GM23338 (cell line): Measurements from ENCODE around the gene ZNF619. TPM values are rescaled to one million over a fixed set of nuclear protein-coding genes. Genes with fewer than 3 reads are reported as not detected.

ENCODE experiments used
- ATAC-seq: fragments of 200-7000 bp; cut with Tn5 transposase; 3 replicates; pipeline ENCODE4 v1.9.1; 2020
- DNase-seq: peaks from one replicate; pipeline ENCODE4 v3.0.0-alpha.2; 2015; ENCODE audit warnings: low spot score
- H2AFZ ChIP-seq: fragments of 200-600 bp; sonication (generic); 2 replicates; pipeline ENCODE4 v1.8.0; 2016; ENCODE audit warnings: antibody characterized with exemption, mild to moderate bottlenecking, moderate library complexity
- H3F3A ChIP-seq: fragments of 200-600 bp; sonication (generic); replicated peaks from 2 replicates; pipeline ENCODE4 v1.8.0; 2017; ENCODE audit warnings: antibody characterized with exemption, mixed run types, low read depth
- H3K27ac ChIP-seq: fragments of 200-600 bp; sonication (generic); 2 replicates; pipeline ENCODE4 v1.6.1; 2016; ENCODE audit warnings: low read depth
- H3K27me3 ChIP-seq: fragments of 200-600 bp; sonication (generic); 2 replicates; pipeline ENCODE4 v1.8.0; 2016; ENCODE audit warnings: mild to moderate bottlenecking, mixed run types, moderate library complexity; ENCODE audit not compliant: insufficient read depth
- H3K36me3 ChIP-seq: fragments of 200-600 bp; sonication (generic); 2 replicates; pipeline ENCODE4 v1.8.0; 2016; ENCODE audit warnings: mild to moderate bottlenecking; ENCODE audit not compliant: insufficient read depth
- H3K4me1 ChIP-seq: fragments of 200-600 bp; sonication (generic); 2 replicates; pipeline ENCODE4 v1.8.0; 2016; ENCODE audit warnings: mild to moderate bottlenecking, moderate library complexity; ENCODE audit not compliant: insufficient read depth
- H3K4me2 ChIP-seq: fragments of 200-600 bp; sonication (generic); 2 replicates; pipeline ENCODE4 v1.7.1; 2017; ENCODE audit warnings: mixed run types
- H3K4me3 ChIP-seq: fragments of 200-600 bp; sonication (generic); 2 replicates; pipeline ENCODE4 v1.6.1; 2016; ENCODE audit warnings: mixed run types
- H3K79me2 ChIP-seq: fragments of 200-600 bp; sonication (generic); replicated peaks from 2 replicates; pipeline ENCODE4 v1.8.0; 2017; ENCODE audit warnings: mild to moderate bottlenecking; ENCODE audit not compliant: insufficient read depth
- H3K9me2 ChIP-seq: fragments of 200-600 bp; sonication (generic); 2 replicates; pipeline ENCODE4 v1.8.0; 2017; ENCODE audit not compliant: insufficient read depth
- H4K20me1 ChIP-seq: fragments of 200-600 bp; sonication (generic); replicated peaks from 2 replicates; pipeline ENCODE4 v1.8.0; 2017; ENCODE audit warnings: mild to moderate bottlenecking; ENCODE audit not compliant: insufficient read depth
- H3K27ac Mint-ChIP-seq: 2 replicates; pipeline ENCODE4 v1.8.0; 2020; ENCODE audit warnings: inconsistent platforms, mild to moderate bottlenecking, moderate library complexity, mixed read lengths
- H3K27me3 Mint-ChIP-seq: 3 replicates; pipeline ENCODE4 v1.8.0; 2022; ENCODE audit warnings: low read depth, mild to moderate bottlenecking, moderate library complexity, mixed read lengths, inconsistent platforms; ENCODE audit not compliant: insufficient read depth, poor library complexity
- H3K36me3 Mint-ChIP-seq: 3 replicates; pipeline ENCODE4 v1.8.0; 2021; ENCODE audit warnings: low read depth, mild to moderate bottlenecking, inconsistent platforms, moderate library complexity, mixed read lengths
- H3K4me1 Mint-ChIP-seq: 3 replicates; pipeline ENCODE4 v1.8.0; 2020; ENCODE audit warnings: mild to moderate bottlenecking, inconsistent platforms, mixed read lengths
- H3K4me3 Mint-ChIP-seq: 3 replicates; pipeline ENCODE4 v1.8.0; 2021; ENCODE audit warnings: moderate library complexity, mild to moderate bottlenecking, inconsistent platforms, mixed read lengths
- H3K9me3 Mint-ChIP-seq: 3 replicates; pipeline ENCODE4 v1.8.0; 2020; ENCODE audit warnings: moderate library complexity, mild to moderate bottlenecking, inconsistent platforms, mixed read lengths
- CREB1 ChIP-seq: fragments of 250-450 bp; sonication (Bioruptor Pico); IDR thresholded peaks from 2 replicates; pipeline ENCODE4 v1.5.0; 2020; ENCODE audit warnings: low read depth, mild to moderate bottlenecking, moderate library complexity
- CTCF ChIP-seq, 2 experiments: fragments of 200-600 bp in 1 of 2; sonication (generic) in 1 of 2; conservative IDR thresholded peaks; 2 replicates each; pipeline versions ENCODE4 v1.5.1 to v1.6.1; 2016 to 2017; ENCODE audit warnings: antibody characterized with exemption in 2 of 2, low read depth in 2 of 2, mild to moderate bottlenecking in 2 of 2, moderate library complexity in 1 of 2
- ETS1 ChIP-seq: IDR thresholded peaks from 2 replicates; pipeline ENCODE4 v1.6.1; 2016; ENCODE audit warnings: antibody characterized with exemption
- EZH2 ChIP-seq: fragments of 200-600 bp; sonication (generic); IDR thresholded peaks from one replicate; pipeline ENCODE4 v1.8.0; 2017; ENCODE audit warnings: antibody characterized with exemption, mild to moderate bottlenecking, low read depth; ENCODE audit not compliant: unreplicated experiment
- EZH2phosphoT487 ChIP-seq: fragments of 200-600 bp; sonication (generic); IDR thresholded peaks from one replicate; pipeline ENCODE4 v1.8.1; 2018; ENCODE audit warnings: antibody characterized with exemption; ENCODE audit not compliant: unreplicated experiment
- JUNB ChIP-seq: IDR thresholded peaks from one replicate; pipeline ENCODE4 v1.6.1; 2016; ENCODE audit warnings: antibody characterized with exemption; ENCODE audit not compliant: unreplicated experiment
- NANOG ChIP-seq: IDR thresholded peaks from 2 replicates; pipeline ENCODE4 v1.6.1; 2016; ENCODE audit warnings: antibody characterized with exemption, borderline replicate concordance
- POLR2AphosphoS5 ChIP-seq: IDR thresholded peaks from 2 replicates; pipeline ENCODE4 v1.6.1; 2016; ENCODE audit warnings: antibody characterized with exemption, low read depth
- REST ChIP-seq: IDR thresholded peaks from one replicate; pipeline ENCODE4 v1.6.1; 2018; ENCODE audit warnings: antibody characterized with exemption; ENCODE audit not compliant: unreplicated experiment
- STAT1 ChIP-seq: IDR thresholded peaks from one replicate; pipeline ENCODE4 v1.6.1; 2016; ENCODE audit warnings: antibody characterized with exemption; ENCODE audit not compliant: unreplicated experiment
- ZNF114 ChIP-seq: fragments of 250-450 bp; sonication (Bioruptor Pico); IDR thresholded peaks from 2 replicates; pipeline ENCODE4 v1.5.0; 2020; ENCODE audit warnings: mild to moderate bottlenecking, moderate library complexity
- ZNF331 ChIP-seq: fragments of 250-450 bp; sonication (Bioruptor Pico); IDR thresholded peaks from 2 replicates; pipeline ENCODE4 v1.5.0; 2020; ENCODE audit warnings: low read depth, mild to moderate bottlenecking, moderate library complexity
- ZNF462 ChIP-seq: fragments of 250-450 bp; sonication (Bioruptor Pico); IDR thresholded peaks from 2 replicates; pipeline ENCODE4 v1.5.0; 2020; ENCODE audit warnings: mild to moderate bottlenecking, moderate library complexity
- polyA plus RNA-seq: library from polyadenylated mRNA; unstranded; fragments of >200 nt; fragmentation: Nextera tagmentation; extraction: Ambion mirVana; gene quantifications from 2 replicates; pipeline ENCODE4 v1.2.1, GENCODE V29; 2016
- total RNA-seq: library from RNA; depleted of rRNA; stranded (reverse); fragments of >200 nt; shearing (Covaris generic); gene quantifications from 2 replicates; pipeline ENCODE4 v1.2.3, GENCODE V29; 2014

ZNF619 gene
- total and polyA plus RNA-seq, 2 experiments from 2014 or later = 1.3 to 7.4 TPM

GRCh38 chr3:40502034-40502433 lies 25.1 kb downstream of the ZNF619 start:
- H3K9me2 ChIP-seq = no peaks in the 10 kb centered on the region
- no peaks in the 10 kb centered on the region for H3K36me3 ChIP-seq
- no peak overlapping the region for H2AFZ ChIP-seq
- 0 out of 2 replicates have a peak, but pooled peaks cover 3% of the 10 kb centered on the region for H4K20me1 ChIP-seq
- ATAC-seq (no peak), DNase-seq (no peak)
- Mint-ChIP-seq H3K4me3 (no peak overlapping the region), H3K9me3 (no peaks in the 10 kb centered on the region), H3K4me1 (peaks cover 7% of the 10 kb centered on the region), H3K27ac (no peak overlapping the region), H3K36me3 (no peaks in the 10 kb centered on the region), H3K27me3 (peaks cover 3% of the 10 kb centered on the region)
- H3F3A ChIP-seq = 0 out of 2 replicates have a peak, but pooled peaks cover 2% of the 10 kb centered on the region
- no peak overlapping the region for H3K4me2 ChIP-seq
- peaks cover 15% of the 10 kb centered on the region for H3K4me1 ChIP-seq
- H3K79me2 ChIP-seq = peaks cover 8% of the 10 kb centered on the region
- no peak overlapping the region for H3K4me3 ChIP-seq
- no peaks in the 10 kb centered on the region for H3K27me3 ChIP-seq
- no peak overlapping the region for H3K27ac ChIP-seq
- TF ChIP-seq REST (no peak), ZNF114 (CRISPR knock-in tag) (no peak), NANOG (no peak), ETS1 (no peak), CREB1 (CRISPR knock-in tag) (no peak), EZH2phosphoT487 (no peak), CTCF (conservative IDR thresholded peaks at IDR 0.05; ENCODE audit: low read depth in 2 of 2) (no peak), EZH2 (no peak), ZNF462 (CRISPR knock-in tag) (no peak), POLR2AphosphoS5 (no peak), STAT1 (no peak), JUNB (no peak), ZNF331 (CRISPR knock-in tag) (no peak)
